SK-N-SH (cell line): ENCODE results near the gene SLCO1B3. TPM values are rescaled to one million over a fixed set of nuclear protein-coding genes. Genes with fewer than 3 reads are reported as not detected.

Experiments
- CTCF ChIA-PET: fragments of 300-600, 350-600 bp; formaldehyde crosslinking; extraction: SDS; loops from one replicate; lab custom pipeline; 2021; lab: Yijun Ruan, JAX
- POLR2A ChIA-PET: fragments of 350-600 bp; sonication (Branson Sonifier 250); formaldehyde crosslinking; extraction: SDS; loops from one replicate; lab custom pipeline; 2020; ENCODE audit warnings: antibody characterized with exemption, inconsistent platforms; lab: Yijun Ruan, JAX
- DNase-seq: peaks from one replicate; pipeline ENCODE4 v3.0.0; 2012
- H2AFZ ChIP-seq: fragments of 200-600 bp; sonication (generic); 2 replicates; pipeline ENCODE4 v1.8.1; 2016; ENCODE audit warnings: antibody characterized with exemption, mild to moderate bottlenecking, low read depth
- H3F3A ChIP-seq: fragments of 200-600 bp; sonication (generic); replicated peaks from 2 replicates; pipeline ENCODE3; 2016; ENCODE audit warnings: antibody characterized with exemption, mild to moderate bottlenecking; ENCODE audit not compliant: insufficient read depth
- H3K27ac ChIP-seq, 2 experiments: fragments of 200-500 bp in 1 of 2; fragments of 200-600 bp in 1 of 2; sonication (Bioruptor generic) in 1 of 2; sonication (generic), shearing (Covaris generic) in 1 of 2; 2 replicates each; pipeline versions ENCODE4 v1.5.1 to v1.6.1; 2014 to 2016; ENCODE audit warnings: low read depth in 2 of 2, inconsistent platforms in 1 of 2, low read length in 1 of 2, mild to moderate bottlenecking in 1 of 2, mixed read lengths in 1 of 2
- H3K27me3 ChIP-seq: fragments of 200-600 bp; sonication (generic), shearing (Covaris generic); 2 replicates; pipeline ENCODE4 v1.6.1; 2016; ENCODE audit warnings: mixed run types; ENCODE audit not compliant: insufficient read depth
- H3K36me3 ChIP-seq, 2 experiments: fragments of 200-500 bp in 1 of 2; fragments of 200-600 bp in 1 of 2; sonication (Bioruptor generic) in 1 of 2; sonication (generic) in 1 of 2; replicated peaks in 1 of 2; 2 replicates each; pipeline versions ENCODE3 to v1.5.1; 2014 to 2016; ENCODE audit warnings: low read length in 1 of 2, mild to moderate bottlenecking in 1 of 2; ENCODE audit not compliant: insufficient read depth in 2 of 2, control insufficient read depth in 1 of 2
- H3K4me1 ChIP-seq, 2 experiments: fragments of 200-500 bp in 1 of 2; fragments of 200-600 bp in 1 of 2; sonication (Bioruptor generic) in 1 of 2; sonication (generic), shearing (Covaris generic) in 1 of 2; 2 replicates each; pipeline versions ENCODE4 v1.5.1 to v1.6.1; 2014 to 2016; ENCODE audit warnings: low read depth in 1 of 2, low read length in 1 of 2, mixed run types in 1 of 2; ENCODE audit not compliant: insufficient read depth in 2 of 2, control insufficient read depth in 1 of 2
- H3K4me2 ChIP-seq: fragments of 200-600 bp; sonication (generic), shearing (Covaris generic); 2 replicates; pipeline ENCODE4 v1.6.1; 2017; ENCODE audit warnings: mixed run types
- H3K4me3 ChIP-seq, 2 experiments: fragments of 200-500 bp in 1 of 2; fragments of 200-600 bp in 1 of 2; sonication (Bioruptor generic) in 1 of 2; sonication (generic), shearing (Covaris generic) in 1 of 2; 2 replicates each; pipeline versions ENCODE4 v1.5.1 to v1.8.1; 2014 to 2016; ENCODE audit warnings: low read depth in 2 of 2, inconsistent platforms in 1 of 2, low read length in 1 of 2, mild to moderate bottlenecking in 1 of 2, mixed read lengths in 1 of 2, moderate library complexity in 1 of 2
- H3K79me2 ChIP-seq: fragments of 200-600 bp; sonication (generic); 2 replicates; pipeline ENCODE4 v1.8.1; 2017; ENCODE audit warnings: mild to moderate bottlenecking; ENCODE audit not compliant: insufficient read depth
- H3K9ac ChIP-seq: fragments of 200-600 bp; sonication (generic); 2 replicates; pipeline ENCODE4 v1.6.1; 2017; ENCODE audit warnings: mixed run types
- H3K9me2 ChIP-seq: fragments of 200-600 bp; sonication (generic); 2 replicates; pipeline ENCODE4 v1.6.1; 2017; ENCODE audit warnings: mixed run types
- H3K9me3 ChIP-seq: fragments of 200-600 bp; sonication (generic); 2 replicates; pipeline ENCODE4 v1.6.1; 2017; ENCODE audit warnings: mixed run types, mild to moderate bottlenecking, moderate library complexity
- H4K20me1 ChIP-seq: fragments of 200-600 bp; sonication (generic); 2 replicates; pipeline ENCODE4 v1.6.1; 2017; ENCODE audit warnings: mild to moderate bottlenecking, mixed run types; ENCODE audit not compliant: insufficient read depth
- CHD2 ChIP-seq: fragments of 150-350 bp; IDR thresholded peaks from 2 replicates; pipeline ENCODE4 v1.6.1; 2018; ENCODE audit warnings: low read length; ENCODE audit not compliant: partially characterized antibody
- EP300 ChIP-seq, 2 experiments: IDR thresholded peaks; 2 replicates each; pipeline versions ENCODE4 v1.4.0 to v1.6.1; 2012; ENCODE audit warnings: borderline replicate concordance in 1 of 2, low read depth in 1 of 2, low read length in 1 of 2
- FOXJ3 ChIP-seq: sonication (generic); formaldehyde crosslinking; IDR thresholded peaks from 2 replicates; pipeline ENCODE4 v1.5.1; 2020; ENCODE audit warnings: mild to moderate bottlenecking, missing genetic modification reagents
- FOXM1 ChIP-seq: IDR thresholded peaks from 2 replicates; pipeline ENCODE4 v1.4.0; 2012; ENCODE audit warnings: low read depth, mild to moderate bottlenecking
- GABPA ChIP-seq: IDR thresholded peaks from 2 replicates; pipeline ENCODE4 v1.4.0; 2012; ENCODE audit warnings: low read depth, mild to moderate bottlenecking
- JUND ChIP-seq: IDR thresholded peaks from 2 replicates; pipeline ENCODE4 v1.4.0; 2012
- MXI1 ChIP-seq: IDR thresholded peaks from 2 replicates; pipeline ENCODE4 v1.6.1; 2012; ENCODE audit warnings: mild to moderate bottlenecking, low read depth, low read length, improper control_type of control experiment
- NFIC ChIP-seq: IDR thresholded peaks from 2 replicates; pipeline ENCODE4 v1.4.0; 2012; ENCODE audit warnings: borderline replicate concordance
- NRF1 ChIP-seq: IDR thresholded peaks from 2 replicates; pipeline ENCODE4 v1.6.1; 2012; ENCODE audit warnings: low read depth, mild to moderate bottlenecking, low read length
- POLR2AphosphoS5 ChIP-seq: IDR thresholded peaks from 2 replicates; pipeline ENCODE4 v1.6.1; 2012; ENCODE audit warnings: low read depth, low read length
- RCOR1 ChIP-seq: fragments of 150-350 bp; IDR thresholded peaks from 2 replicates; pipeline ENCODE4 v1.6.1; 2017; ENCODE audit warnings: antibody characterized with exemption, low read length
- RFX5 ChIP-seq: IDR thresholded peaks from 2 replicates; pipeline ENCODE4 v1.6.1; 2012; ENCODE audit warnings: mild to moderate bottlenecking, improper control_type of control experiment, low read length
- RXRA ChIP-seq: IDR thresholded peaks from 2 replicates; pipeline ENCODE4 v1.4.0; 2012; ENCODE audit warnings: low read depth, mild to moderate bottlenecking, borderline replicate concordance
- SIN3A ChIP-seq: IDR thresholded peaks from 2 replicates; pipeline ENCODE4 v1.6.1; 2012; ENCODE audit warnings: low read depth, mild to moderate bottlenecking, low read length, moderate library complexity, borderline replicate concordance
- TAF1 ChIP-seq: IDR thresholded peaks from 2 replicates; pipeline ENCODE4 v1.6.1; 2012; ENCODE audit warnings: low read depth, mild to moderate bottlenecking, low read length, moderate library complexity, borderline replicate concordance
- TCF12 ChIP-seq: IDR thresholded peaks from 2 replicates; pipeline ENCODE4 v1.4.0; 2012
- TEAD4 ChIP-seq: IDR thresholded peaks from 2 replicates; pipeline ENCODE4 v1.4.0; 2012; ENCODE audit warnings: mild to moderate bottlenecking, borderline replicate concordance; ENCODE audit not compliant: insufficient read depth
- WGBS: methylation state at CpG from one replicate; pipeline ENCODE4 v1.1.6; 2017; ENCODE audit warnings: low lambda C conversion rate; 5-methylcytosine and 5-hydroxymethylcytosine counted together
- polyA plus RNA-seq, 3 experiments: library from polyadenylated mRNA; depleted of rRNA; stranded (reverse); fragments of >200 nt; gene quantifications; 2 replicates each; pipeline ENCODE4 v1.2.3, GENCODE V29; 2012
- TF ChIP-seq, protein P1 (sequence below): fragments of 150-350 bp; IDR thresholded peaks from 2 replicates; pipeline ENCODE4 v1.6.1; 2016; ENCODE audit warnings: mild to moderate bottlenecking, low read depth, low read length
- TF ChIP-seq, protein P2 (sequence below): fragments of 150-350 bp; IDR thresholded peaks from 2 replicates; pipeline ENCODE4 v1.6.1; 2017; ENCODE audit warnings: antibody characterized with exemption, low read length, low read depth, borderline replicate concordance
- TF ChIP-seq, protein P3 (sequence below): IDR thresholded peaks from 2 replicates; pipeline ENCODE4; 2012

Gene SLCO1B3
- polyA plus RNA-seq, 1 of the 3 experiments (the other 2 are of a cell fraction): not detected

DNA sequence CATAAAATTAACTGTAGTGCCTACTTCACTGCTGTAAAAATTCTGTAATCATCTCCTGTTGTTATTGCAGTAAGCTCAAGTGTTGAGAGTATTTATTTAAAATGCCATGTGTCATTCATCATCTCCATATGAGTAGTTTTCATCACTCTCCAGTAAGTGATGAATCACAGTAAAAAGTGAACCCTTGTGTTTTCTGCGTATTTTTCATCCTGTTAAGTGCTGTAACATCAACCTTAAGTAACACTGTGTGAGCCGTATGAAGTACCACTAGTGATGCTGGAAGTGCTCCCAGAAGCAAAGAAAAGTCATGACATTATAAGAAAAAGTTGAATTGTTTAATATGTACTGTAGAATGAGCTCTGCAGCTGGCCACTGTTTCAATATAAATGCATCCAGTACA is 55.4 kb downstream of the SLCO1B3 start:
- Histone ChIP-seq H3K79me2 (no peaks in the 10 kb centered on the region), H3K36me3 (no peaks in the 10 kb centered on the region), H3K9ac (no peak overlapping the region), H3K9me2 (no peaks in the 10 kb centered on the region), H4K20me1 (no peaks in the 10 kb centered on the region), H3K4me2 (no peak overlapping the region), H3K4me1 (no peaks in the 10 kb centered on the region), H3K27ac (no peak overlapping the region), H2AFZ (no peak overlapping the region), H3K27me3 (no peaks in the 10 kb centered on the region), H3K9me3 (no peaks in the 10 kb centered on the region), H3K4me3 (no peak overlapping the region), H3F3A (no peaks in the 10 kb centered on the region)
- 5% methylated on average over 2 of the region's 2 CpGs for WGBS
- DNase-seq: no peak
- ChIA-PET POLR2A (no interaction called here), CTCF (no interaction called here)
- TF ChIP-seq, protein P1, sequence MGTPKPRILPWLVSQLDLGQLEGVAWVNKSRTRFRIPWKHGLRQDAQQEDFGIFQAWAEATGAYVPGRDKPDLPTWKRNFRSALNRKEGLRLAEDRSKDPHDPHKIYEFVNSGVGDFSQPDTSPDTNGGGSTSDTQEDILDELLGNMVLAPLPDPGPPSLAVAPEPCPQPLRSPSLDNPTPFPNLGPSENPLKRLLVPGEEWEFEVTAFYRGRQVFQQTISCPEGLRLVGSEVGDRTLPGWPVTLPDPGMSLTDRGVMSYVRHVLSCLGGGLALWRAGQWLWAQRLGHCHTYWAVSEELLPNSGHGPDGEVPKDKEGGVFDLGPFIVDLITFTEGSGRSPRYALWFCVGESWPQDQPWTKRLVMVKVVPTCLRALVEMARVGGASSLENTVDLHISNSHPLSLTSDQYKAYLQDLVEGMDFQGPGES: no peak
- TF ChIP-seq SIN3A (no peak), MXI1 (no peak)

DNA sequence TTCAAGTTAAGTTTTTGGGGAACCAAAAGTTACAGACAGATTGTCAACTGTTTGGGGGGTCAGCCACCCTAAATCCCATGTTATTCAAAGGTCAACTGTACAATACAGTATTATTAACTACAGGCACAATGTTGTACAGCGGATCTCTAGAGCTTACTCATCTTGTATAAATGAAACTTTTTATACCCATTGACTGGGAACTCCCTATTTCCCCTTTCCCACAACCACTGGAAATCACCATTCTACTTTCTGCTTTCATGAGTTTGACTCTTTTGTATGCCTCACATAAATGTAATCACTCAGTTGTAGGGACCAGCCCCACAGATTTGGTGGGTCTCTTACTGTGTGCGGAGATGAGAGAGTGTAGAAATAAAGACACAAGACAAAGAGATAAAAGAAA is 57.8 kb downstream of the SLCO1B3 start:
- DNase-seq: no peak
- POLR2A ChIA-PET: no interaction called here
- H3K4me2 ChIP-seq: no peak overlapping the region
- TF ChIP-seq NFIC (no peak), NRF1 (no peak), SIN3A (no peak), RXRA (no peak), JUND (no peak), TAF1 (no peak), CHD2 (no peak), MXI1 (no peak), FOXJ3 (no peak), FOXM1 (no peak), GABPA (no peak), TEAD4 (no peak), POLR2AphosphoS5 (no peak), RCOR1 (no peak), EP300 (IDR thresholded peaks at IDR 0.05; ENCODE audit: borderline replicate concordance in 1 of 2, low read depth in 1 of 2, low read length in 1 of 2) (no peak), RFX5 (no peak), TCF12 (no peak)
- TF ChIP-seq, protein P2, sequence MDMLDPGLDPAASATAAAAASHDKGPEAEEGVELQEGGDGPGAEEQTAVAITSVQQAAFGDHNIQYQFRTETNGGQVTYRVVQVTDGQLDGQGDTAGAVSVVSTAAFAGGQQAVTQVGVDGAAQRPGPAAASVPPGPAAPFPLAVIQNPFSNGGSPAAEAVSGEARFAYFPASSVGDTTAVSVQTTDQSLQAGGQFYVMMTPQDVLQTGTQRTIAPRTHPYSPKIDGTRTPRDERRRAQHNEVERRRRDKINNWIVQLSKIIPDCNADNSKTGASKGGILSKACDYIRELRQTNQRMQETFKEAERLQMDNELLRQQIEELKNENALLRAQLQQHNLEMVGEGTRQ: no peak
- TF ChIP-seq, protein P3, sequence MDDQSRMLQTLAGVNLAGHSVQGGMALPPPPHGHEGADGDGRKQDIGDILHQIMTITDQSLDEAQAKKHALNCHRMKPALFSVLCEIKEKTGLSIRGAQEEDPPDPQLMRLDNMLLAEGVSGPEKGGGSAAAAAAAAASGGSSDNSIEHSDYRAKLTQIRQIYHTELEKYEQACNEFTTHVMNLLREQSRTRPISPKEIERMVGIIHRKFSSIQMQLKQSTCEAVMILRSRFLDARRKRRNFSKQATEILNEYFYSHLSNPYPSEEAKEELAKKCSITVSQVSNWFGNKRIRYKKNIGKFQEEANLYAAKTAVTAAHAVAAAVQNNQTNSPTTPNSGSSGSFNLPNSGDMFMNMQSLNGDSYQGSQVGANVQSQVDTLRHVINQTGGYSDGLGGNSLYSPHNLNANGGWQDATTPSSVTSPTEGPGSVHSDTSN: no peak
- no peak overlapping the region for H3K4me3 ChIP-seq
- H3K4me1 ChIP-seq: no peaks in the 10 kb centered on the region
- no peaks in the 10 kb centered on the region for H3F3A ChIP-seq
- H4K20me1 ChIP-seq: no peaks in the 10 kb centered on the region
- 67% methylated on average over 2 of the region's 2 CpGs for whole genome bisulfite sequencing
- H3K27ac ChIP-seq: no peak overlapping the region
- no peaks in the 10 kb centered on the region for H3K9me3 ChIP-seq
- H3K36me3 ChIP-seq: no peaks in the 10 kb centered on the region
- H2AFZ ChIP-seq: no peak overlapping the region
- H3K9ac ChIP-seq: no peak overlapping the region
- H3K9me2 ChIP-seq: no peaks in the 10 kb centered on the region
- no peaks in the 10 kb centered on the region for H3K27me3 ChIP-seq
- CTCF ChIA-PET: no interaction called here
- H3K79me2 ChIP-seq: no peaks in the 10 kb centered on the region
